DMS153 treated with DMSO at 0.1 percent for 48 hours (cell line): ENCODE measurements around the gene EFCAB13.
"Not testable (repeated sequence)": the region's sequence is repeated elsewhere in the genome, so short reads cannot be mapped to it uniquely, and the experiment has no call there.

Source experiments
- DNase-seq: peaks from one replicate; lab custom pipeline; 2025; ENCODE audit not compliant: unreplicated experiment; lab: John Stamatoyannopoulos, UW

EFCAB13 gene

GRCh38 chr17:47325176-47325575 lies 1.4 kb downstream of the EFCAB13 start:
- no peak for DNase-seq

- DNase-seq: no peak
These were observed 6.8 kb downstream of the EFCAB13 start for GRCh38 chr17:47330548-47330947.

- no peak for DNase-seq
These were observed 8.5 kb downstream of the EFCAB13 start for GRCh38 chr17:47332287-47332686.

GRCh38 chr17:47335101-47335936 lies 11.6 kb downstream of the EFCAB13 start:
- DNase-seq: no peak

- DNase-seq: no peak
These were observed 14.3 kb downstream of the EFCAB13 start for GRCh38 chr17:47338026-47338425.

GRCh38 chr17:47352848-47353247 lies 29.1 kb downstream of the EFCAB13 start:
- DNase-seq: no peak

GRCh38 chr17:47358652-47359051 lies 34.9 kb downstream of the EFCAB13 start:
- DNase-seq: no peak

GRCh38 chr17:47363171-47363570 lies 39.4 kb downstream of the EFCAB13 start:
- no peak for DNase-seq

GRCh38 chr17:47367257-47367656 lies 43.5 kb downstream of the EFCAB13 start:
- no peak for DNase-seq

- DNase-seq: no peak
These were observed 44.5 kb downstream of the EFCAB13 start for GRCh38 chr17:47368262-47368661.

GRCh38 chr17:47370899-47371298 lies 47.1 kb downstream of the EFCAB13 start:
- not testable (repeated sequence) for DNase-seq

- no peak for DNase-seq
These were observed 49.2 kb downstream of the EFCAB13 start for GRCh38 chr17:47373002-47373401.

GRCh38 chr17:47376247-47376646 lies 52.5 kb downstream of the EFCAB13 start:
- DNase-seq: no peak

- DNase-seq: no peak
These were observed 65.1 kb downstream of the EFCAB13 start for GRCh38 chr17:47388825-47389224.

GRCh38 chr17:47397532-47398128 lies 73.9 kb downstream of the EFCAB13 start:
- not testable (repeated sequence) for DNase-seq

- DNase-seq: no peak
These were observed 76.6 kb downstream of the EFCAB13 start for GRCh38 chr17:47400333-47400732.

- no peak for DNase-seq
These were observed 77.3 kb downstream of the EFCAB13 start for GRCh38 chr17:47401100-47401499.

GRCh38 chr17:47404006-47404405 lies 80.3 kb downstream of the EFCAB13 start:
- no peak for DNase-seq

GRCh38 chr17:47404875-47405274 lies 81.1 kb downstream of the EFCAB13 start:
- no peak for DNase-seq

GRCh38 chr17:47413872-47414271 lies 90.1 kb downstream of the EFCAB13 start:
- DNase-seq: no peak

- DNase-seq: no peak
These were observed 90.9 kb downstream of the EFCAB13 start for GRCh38 chr17:47414612-47415011.
